ENCODE measurements around the gene SORL1. TPM values are rescaled to one million over a fixed set of nuclear protein-coding genes. Genes with fewer than 3 reads are reported as not detected.
A peak's percentile ranks its signal among the peaks of the same experiment; 100 is the strongest.

SORL1 gene
- total RNA-seq, 1 experiment from 2014 or later, result 4.9 TPM

- H3K4me2 ChIP-seq, result no peak overlapping the region
- H3F3A ChIP-seq (ENCODE audit: insufficient read depth, low read depth), result 0 out of 2 replicates have a peak, but pooled peaks cover 6% of the 10 kb centered on the region
- peaks cover 16% of the 10 kb centered on the region for H3K4me1 ChIP-seq (replicated peaks; ENCODE audit: insufficient read depth)
- H3K36me3 ChIP-seq (ENCODE audit: low read depth), result no peaks in the 10 kb centered on the region
- ChIA-PET CTCF (no interaction called here), POLR2A (ENCODE audit: unreplicated experiment) (no interaction called here)
- no peak overlapping the region for H2AFZ ChIP-seq
- no peak overlapping the region for H3K4me3 ChIP-seq
- intact Hi-C loops (cut with micrococcal nuclease; ENCODE audit: unreplicated experiment), result no loop called here
- BruUV-seq (replicated peaks), result no TSS peak
- H3K9me2 ChIP-seq (ENCODE audit: insufficient read depth), result no peaks in the 10 kb centered on the region
- no peaks in the 10 kb centered on the region for H3K9me3 ChIP-seq (ENCODE audit: insufficient read depth, low read depth)
- peaks cover 50% of the 10 kb centered on the region for H3K27me3 ChIP-seq (ENCODE audit: insufficient read depth, low read depth)
- no peak for TF ChIP-seq EZH2 (IDR thresholded peaks at IDR 0.05; ENCODE audit: low read depth)
- TF ChIP-seq, protein P1, sequence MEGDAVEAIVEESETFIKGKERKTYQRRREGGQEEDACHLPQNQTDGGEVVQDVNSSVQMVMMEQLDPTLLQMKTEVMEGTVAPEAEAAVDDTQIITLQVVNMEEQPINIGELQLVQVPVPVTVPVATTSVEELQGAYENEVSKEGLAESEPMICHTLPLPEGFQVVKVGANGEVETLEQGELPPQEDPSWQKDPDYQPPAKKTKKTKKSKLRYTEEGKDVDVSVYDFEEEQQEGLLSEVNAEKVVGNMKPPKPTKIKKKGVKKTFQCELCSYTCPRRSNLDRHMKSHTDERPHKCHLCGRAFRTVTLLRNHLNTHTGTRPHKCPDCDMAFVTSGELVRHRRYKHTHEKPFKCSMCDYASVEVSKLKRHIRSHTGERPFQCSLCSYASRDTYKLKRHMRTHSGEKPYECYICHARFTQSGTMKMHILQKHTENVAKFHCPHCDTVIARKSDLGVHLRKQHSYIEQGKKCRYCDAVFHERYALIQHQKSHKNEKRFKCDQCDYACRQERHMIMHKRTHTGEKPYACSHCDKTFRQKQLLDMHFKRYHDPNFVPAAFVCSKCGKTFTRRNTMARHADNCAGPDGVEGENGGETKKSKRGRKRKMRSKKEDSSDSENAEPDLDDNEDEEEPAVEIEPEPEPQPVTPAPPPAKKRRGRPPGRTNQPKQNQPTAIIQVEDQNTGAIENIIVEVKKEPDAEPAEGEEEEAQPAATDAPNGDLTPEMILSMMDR (conservative IDR thresholded peaks at IDR 0.05), result no peak
- no peak for DNase-seq
- H3K27ac ChIP-seq, result no peak overlapping the region
- H4K20me1 ChIP-seq (ENCODE audit: insufficient read depth), result no peaks in the 10 kb centered on the region
- H3K79me2 ChIP-seq (ENCODE audit: low read depth), result no peaks in the 10 kb centered on the region
These were observed 158.6 kb downstream of the SORL1 start for GRCh38 chr11:121610706-121611105.

GRCh38 chr11:121611242-121611641 lies 159.1 kb downstream of the SORL1 start:
- H2AFZ ChIP-seq, result no peak overlapping the region
- H3K79me2 ChIP-seq (ENCODE audit: low read depth), result no peaks in the 10 kb centered on the region
- no peak overlapping the region for H3K4me3 ChIP-seq
- H3K27ac ChIP-seq, result no peak overlapping the region
- H3K4me1 ChIP-seq (replicated peaks; ENCODE audit: insufficient read depth), result peaks cover 21% of the 10 kb centered on the region
- DNase-seq, result no peak
- no peaks in the 10 kb centered on the region for H3K9me2 ChIP-seq (ENCODE audit: insufficient read depth)
- peaks cover 45% of the 10 kb centered on the region for H3K27me3 ChIP-seq (ENCODE audit: insufficient read depth, low read depth)
- no peaks in the 10 kb centered on the region for H3K36me3 ChIP-seq (ENCODE audit: low read depth)
- ChIA-PET CTCF (no interaction called here), POLR2A (ENCODE audit: unreplicated experiment) (no interaction called here)
- H3K4me2 ChIP-seq, result no peak overlapping the region
- no peaks in the 10 kb centered on the region for H4K20me1 ChIP-seq (ENCODE audit: insufficient read depth)
- no TSS peak for BruUV-seq (replicated peaks)
- TF ChIP-seq, protein P1 (conservative IDR thresholded peaks at IDR 0.05), result no peak
- no peak for TF ChIP-seq EZH2 (IDR thresholded peaks at IDR 0.05; ENCODE audit: low read depth)
- H3K9me3 ChIP-seq (ENCODE audit: insufficient read depth, low read depth), result no peaks in the 10 kb centered on the region
- intact Hi-C loops (cut with micrococcal nuclease; ENCODE audit: unreplicated experiment), result no loop called here
- 0 out of 2 replicates have a peak, but pooled peaks cover 6% of the 10 kb centered on the region for H3F3A ChIP-seq (ENCODE audit: insufficient read depth, low read depth)

DNA sequence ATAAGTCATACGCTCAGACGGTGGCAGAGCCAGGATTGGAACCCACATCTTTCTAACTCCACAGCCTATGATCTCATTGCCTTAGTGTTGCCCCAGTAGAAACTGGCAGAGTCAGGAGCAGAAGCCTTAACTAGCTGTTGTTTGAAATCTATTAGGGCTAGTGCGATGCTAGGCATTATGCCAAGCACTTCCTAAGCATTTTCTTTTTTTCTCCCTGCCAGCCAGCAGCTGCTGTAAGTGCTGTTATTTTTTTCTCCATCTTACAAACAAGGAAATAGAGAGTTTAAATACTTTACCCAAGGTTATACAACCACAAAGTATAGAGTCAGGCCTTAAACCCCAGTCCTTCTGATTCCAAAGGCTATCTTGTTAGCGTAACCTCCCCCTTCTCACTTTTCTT lies 161.6 kb downstream of the SORL1 start:
- no peaks in the 10 kb centered on the region for H3K9me2 ChIP-seq (ENCODE audit: insufficient read depth)
- H4K20me1 ChIP-seq (ENCODE audit: insufficient read depth), result no peaks in the 10 kb centered on the region
- H3K36me3 ChIP-seq (ENCODE audit: low read depth), result no peaks in the 10 kb centered on the region
- CTCF ChIA-PET, result no interaction called here
- no peaks in the 10 kb centered on the region for H3K9me3 ChIP-seq (ENCODE audit: insufficient read depth, low read depth)
- H3K27ac ChIP-seq, result no peak overlapping the region
- H3K4me1 ChIP-seq (replicated peaks; ENCODE audit: insufficient read depth), result peaks cover 21% of the 10 kb centered on the region
- no peak overlapping the region for H2AFZ ChIP-seq
- H3K27me3 ChIP-seq (ENCODE audit: insufficient read depth, low read depth), result peaks cover 55% of the 10 kb centered on the region
- H3F3A ChIP-seq (ENCODE audit: insufficient read depth, low read depth), result 0 out of 2 replicates have a peak, but pooled peaks cover 6% of the 10 kb centered on the region
- no peak overlapping the region for H3K4me3 ChIP-seq
- peak in 1 of 2 experiments; percentile 42 for DNase-seq
- TF ChIP-seq, protein P1 (conservative IDR thresholded peaks at IDR 0.05), result no peak
- no peak for TF ChIP-seq EZH2 (IDR thresholded peaks at IDR 0.05; ENCODE audit: low read depth)
- BruUV-seq (replicated peaks), result no TSS peak
- H3K4me2 ChIP-seq, result no peak overlapping the region
- POLR2A ChIA-PET (ENCODE audit: unreplicated experiment), result no interaction called here
- intact Hi-C loops (cut with micrococcal nuclease; ENCODE audit: unreplicated experiment), result loop anchor here (2.0 kb wide), 1 partner anchor 41 kb away; no protein-coding TSS in a partner anchor
- H3K79me2 ChIP-seq (ENCODE audit: low read depth), result no peaks in the 10 kb centered on the region
